Endothelial cell of umbilical vein (primary cell): ENCODE data around the gene HOXB2.

Experiments used
- EZH2 ChIP-seq: IDR thresholded peaks from 2 replicates; pipeline ENCODE4 v1.6.1; 2012; ENCODE audit warnings: borderline replicate concordance, low read depth, mild to moderate bottlenecking, moderate library complexity, low read length, inconsistent platforms; ENCODE audit not compliant: severe bottlenecking
- FOS ChIP-seq: IDR thresholded peaks from 2 replicates; pipeline ENCODE4 v1.6.1; 2011; ENCODE audit warnings: mild to moderate bottlenecking, low read length, moderate library complexity, borderline replicate concordance; ENCODE audit not compliant: insufficient read depth
- JUN ChIP-seq: IDR thresholded peaks from 2 replicates; pipeline ENCODE4 v1.6.1; 2011; ENCODE audit warnings: borderline replicate concordance, low read depth; ENCODE audit not compliant: insufficient read length, insufficient read depth
- MYC ChIP-seq: IDR thresholded peaks from one replicate; pipeline ENCODE4 v1.6.1; 2011; ENCODE audit warnings: mild to moderate bottlenecking, low read depth, low read length
- POLR2A ChIP-seq: IDR thresholded peaks from 2 replicates; pipeline ENCODE4 v1.6.1; 2012; ENCODE audit warnings: low read depth, mild to moderate bottlenecking, control low read depth, low read length
- POLR2AphosphoS5 ChIP-seq: IDR thresholded peaks from 2 replicates; pipeline ENCODE4 v1.6.1; 2012; ENCODE audit warnings: low read depth, mild to moderate bottlenecking, control low read depth, low read length, moderate library complexity; ENCODE audit not compliant: insufficient read depth
- TF ChIP-seq, protein P1 (sequence below), 2 donors: IDR thresholded peaks; 1 replicate in 1 of 2; 2 replicates in 1 of 2; pipeline ENCODE4 v1.5.1; 2011; ENCODE audit warnings: low read length in 2 of 2, mild to moderate bottlenecking in 2 of 2, moderate library complexity in 2 of 2, control low read depth in 1 of 2, inconsistent platforms in 1 of 2, low read depth in 1 of 2; ENCODE audit not compliant: insufficient read depth in 1 of 2; ENCODE audit errors: extremely low read depth in 1 of 2
- TF ChIP-seq, protein P2 (sequence below): IDR thresholded peaks from 2 replicates; pipeline ENCODE4 v1.6.1; 2011; ENCODE audit not compliant: insufficient read depth, insufficient read length

DNA sequence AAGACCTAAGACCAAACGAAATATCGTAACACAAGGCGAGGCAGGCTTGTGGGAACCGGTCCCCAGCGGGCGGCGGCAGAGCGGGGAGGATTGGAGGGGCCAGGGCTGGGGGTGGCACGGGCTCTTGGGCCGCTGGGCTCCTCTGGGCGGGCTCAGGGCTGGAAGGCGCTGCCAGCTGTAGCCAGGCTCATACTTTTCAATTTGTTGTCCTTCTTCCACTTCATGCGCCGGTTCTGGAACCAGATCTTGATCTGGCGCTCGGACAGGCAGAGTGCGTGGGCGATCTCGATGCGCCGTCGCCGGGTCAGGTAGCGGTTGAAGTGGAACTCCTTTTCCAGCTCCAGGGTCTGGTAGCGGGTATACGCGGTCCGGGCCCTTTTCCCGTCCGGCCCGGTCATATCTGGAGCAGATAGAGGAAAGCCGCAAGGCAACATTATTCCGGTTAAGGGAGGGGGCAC is 47.2 kb upstream of the HOXB2 start:
- TF ChIP-seq EZH2 (no peak), POLR2A (no peak), JUN (no peak), POLR2AphosphoS5 (no peak), FOS (no peak), MYC (no peak)
- TF ChIP-seq, protein P1, sequence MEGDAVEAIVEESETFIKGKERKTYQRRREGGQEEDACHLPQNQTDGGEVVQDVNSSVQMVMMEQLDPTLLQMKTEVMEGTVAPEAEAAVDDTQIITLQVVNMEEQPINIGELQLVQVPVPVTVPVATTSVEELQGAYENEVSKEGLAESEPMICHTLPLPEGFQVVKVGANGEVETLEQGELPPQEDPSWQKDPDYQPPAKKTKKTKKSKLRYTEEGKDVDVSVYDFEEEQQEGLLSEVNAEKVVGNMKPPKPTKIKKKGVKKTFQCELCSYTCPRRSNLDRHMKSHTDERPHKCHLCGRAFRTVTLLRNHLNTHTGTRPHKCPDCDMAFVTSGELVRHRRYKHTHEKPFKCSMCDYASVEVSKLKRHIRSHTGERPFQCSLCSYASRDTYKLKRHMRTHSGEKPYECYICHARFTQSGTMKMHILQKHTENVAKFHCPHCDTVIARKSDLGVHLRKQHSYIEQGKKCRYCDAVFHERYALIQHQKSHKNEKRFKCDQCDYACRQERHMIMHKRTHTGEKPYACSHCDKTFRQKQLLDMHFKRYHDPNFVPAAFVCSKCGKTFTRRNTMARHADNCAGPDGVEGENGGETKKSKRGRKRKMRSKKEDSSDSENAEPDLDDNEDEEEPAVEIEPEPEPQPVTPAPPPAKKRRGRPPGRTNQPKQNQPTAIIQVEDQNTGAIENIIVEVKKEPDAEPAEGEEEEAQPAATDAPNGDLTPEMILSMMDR (IDR thresholded peaks at IDR 0.05; ENCODE audit: extremely low read depth in 1 of 2, insufficient read depth in 1 of 2, low read depth in 1 of 2, low read length in 2 of 2): no peak
- TF ChIP-seq, protein P2, sequence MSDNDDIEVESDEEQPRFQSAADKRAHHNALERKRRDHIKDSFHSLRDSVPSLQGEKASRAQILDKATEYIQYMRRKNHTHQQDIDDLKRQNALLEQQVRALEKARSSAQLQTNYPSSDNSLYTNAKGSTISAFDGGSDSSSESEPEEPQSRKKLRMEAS: no peak
